Measurements from ENCODE around the gene CETN1.

Gene CETN1

DNA sequence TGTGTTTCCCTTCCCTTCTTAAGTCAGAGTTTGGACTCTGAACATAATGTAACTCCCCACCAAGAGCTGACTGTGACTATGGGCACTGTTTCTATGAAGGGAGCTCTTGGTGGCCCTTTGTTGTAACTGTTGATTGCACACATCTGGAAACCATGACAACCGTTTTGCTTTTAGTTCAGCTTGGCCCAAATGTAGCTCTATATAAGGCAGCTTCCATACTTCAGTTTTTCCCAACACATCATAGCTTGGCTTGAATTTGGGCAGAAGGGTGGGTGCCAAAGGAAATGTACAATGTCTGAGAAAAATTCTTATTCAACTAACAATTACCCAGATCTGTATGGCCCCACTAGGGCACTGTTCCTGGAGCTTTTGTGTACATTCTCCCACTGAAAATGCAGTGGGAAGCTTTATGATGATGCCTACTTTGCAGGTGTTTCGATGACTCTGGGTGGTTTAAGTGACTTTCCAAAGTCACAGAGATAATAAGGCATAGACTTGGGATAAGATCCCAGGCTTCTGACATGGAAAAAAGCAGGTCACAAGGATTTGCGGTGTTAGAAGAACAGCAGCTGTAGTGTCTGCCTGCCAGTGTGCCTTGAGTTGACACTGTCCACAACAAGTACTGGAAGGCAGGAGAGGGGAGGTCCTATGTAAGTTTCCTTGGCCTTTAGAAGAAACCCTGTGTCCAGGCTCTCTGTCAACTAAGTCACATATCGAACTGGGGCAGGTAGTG, 2.4 kb upstream of the CETN1 start:
- DNase-seq (ENCODE audit: low spot score): peak; percentile 73

DNA sequence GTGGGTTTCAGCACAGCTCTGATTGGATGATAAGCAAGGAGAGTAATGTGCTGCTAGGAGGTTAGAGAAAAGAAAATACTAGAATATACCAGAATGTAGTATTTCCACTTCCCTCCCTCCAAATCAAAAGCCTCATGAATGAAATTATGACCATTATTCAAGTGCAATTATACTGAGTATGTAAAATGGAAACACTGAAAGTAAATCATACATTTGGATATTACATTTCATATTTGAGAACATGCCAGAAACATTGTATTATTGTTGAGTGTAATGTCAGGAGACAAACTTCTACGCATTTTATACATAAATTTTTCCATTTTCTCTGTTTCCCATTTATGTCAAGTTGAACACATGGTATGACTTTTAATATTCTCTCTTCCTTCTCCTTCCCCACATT, 942 bp upstream of the CETN1 start:
- no peak for DNase-seq (ENCODE audit: low spot score)

DNA sequence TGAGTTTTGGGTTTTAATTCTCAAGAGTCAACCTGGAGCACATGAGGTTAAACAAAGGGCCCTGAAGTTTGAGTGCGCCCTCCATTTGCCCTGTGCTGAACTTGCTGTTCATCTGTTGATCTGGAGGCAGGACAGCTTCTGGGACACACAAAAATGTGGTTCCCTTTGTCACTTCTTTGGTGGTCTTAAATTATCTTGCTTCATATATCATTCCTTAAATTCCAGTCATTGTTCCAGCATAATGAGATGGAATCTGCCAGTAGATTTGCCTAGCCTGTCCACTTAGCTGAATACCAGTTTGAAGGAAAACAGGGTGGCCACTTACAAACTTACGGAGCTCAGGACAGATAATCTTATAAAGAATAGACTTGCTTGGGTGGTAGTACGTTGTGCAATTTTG, 916 bp downstream of the CETN1 start:
- no peak for DNase-seq (ENCODE audit: low spot score)

DNA sequence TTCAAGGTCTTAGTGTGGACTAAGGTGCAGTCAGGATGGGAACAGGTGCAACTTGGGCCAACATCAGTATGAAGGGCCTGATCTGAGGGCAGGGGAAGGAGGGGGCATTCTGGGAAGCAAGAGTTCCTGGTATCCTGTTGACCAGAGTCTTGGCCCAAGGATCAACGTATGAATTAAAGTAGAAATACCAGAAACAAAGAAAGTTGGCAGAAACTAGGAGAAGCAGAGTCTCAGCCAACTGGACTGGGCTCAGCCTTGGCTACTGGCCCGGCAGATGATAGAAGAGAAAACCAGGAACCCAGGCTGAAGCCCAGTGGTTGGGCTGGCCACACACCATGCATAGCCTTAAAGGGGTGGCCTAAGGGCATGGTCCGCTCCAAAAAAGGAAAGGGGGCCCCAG, 2.3 kb downstream of the CETN1 start:
- DNase-seq (ENCODE audit: low spot score): peak; percentile 77

DNA sequence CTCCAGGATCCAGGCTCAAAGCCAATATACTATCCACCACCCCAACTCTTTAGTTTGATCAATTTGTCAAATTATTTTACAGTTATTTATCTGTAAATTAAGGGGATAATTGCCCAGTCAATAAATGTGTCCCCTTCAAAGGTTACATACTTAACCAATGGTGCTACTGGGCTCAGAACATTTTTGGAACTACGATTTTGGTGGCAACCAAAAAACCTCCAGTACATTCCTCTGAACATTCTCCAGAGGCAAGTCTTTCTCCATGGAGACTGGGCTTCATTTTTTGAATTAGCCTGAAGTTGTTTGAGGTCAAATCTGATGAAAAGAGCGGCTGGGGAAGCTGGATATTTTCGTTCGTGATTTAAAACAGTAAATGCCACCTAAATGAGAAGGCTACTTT, 14.9 kb downstream of the CETN1 start:
- no peak for DNase-seq (ENCODE audit: low spot score)

DNA sequence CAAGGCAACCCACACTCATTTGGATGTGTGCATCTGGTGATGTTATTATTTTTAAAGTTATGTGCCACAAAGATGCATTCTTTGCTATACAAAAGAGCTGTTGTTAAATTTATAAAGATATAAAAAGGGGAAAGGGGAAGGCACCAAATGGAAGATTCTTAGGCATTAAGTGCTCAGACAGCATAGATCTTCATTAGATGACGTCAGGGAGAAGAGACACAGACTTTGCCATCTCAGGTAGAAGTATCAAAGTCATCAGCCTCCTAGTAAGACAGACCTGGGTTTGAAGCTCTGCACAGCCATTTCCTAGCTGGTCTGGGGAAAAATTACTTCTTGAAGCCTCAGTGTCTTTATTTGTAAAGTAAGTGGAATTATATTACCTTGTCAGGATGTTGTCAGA, 15.4 kb downstream of the CETN1 start:
- DNase-seq (ENCODE audit: low spot score): no peak

DNA sequence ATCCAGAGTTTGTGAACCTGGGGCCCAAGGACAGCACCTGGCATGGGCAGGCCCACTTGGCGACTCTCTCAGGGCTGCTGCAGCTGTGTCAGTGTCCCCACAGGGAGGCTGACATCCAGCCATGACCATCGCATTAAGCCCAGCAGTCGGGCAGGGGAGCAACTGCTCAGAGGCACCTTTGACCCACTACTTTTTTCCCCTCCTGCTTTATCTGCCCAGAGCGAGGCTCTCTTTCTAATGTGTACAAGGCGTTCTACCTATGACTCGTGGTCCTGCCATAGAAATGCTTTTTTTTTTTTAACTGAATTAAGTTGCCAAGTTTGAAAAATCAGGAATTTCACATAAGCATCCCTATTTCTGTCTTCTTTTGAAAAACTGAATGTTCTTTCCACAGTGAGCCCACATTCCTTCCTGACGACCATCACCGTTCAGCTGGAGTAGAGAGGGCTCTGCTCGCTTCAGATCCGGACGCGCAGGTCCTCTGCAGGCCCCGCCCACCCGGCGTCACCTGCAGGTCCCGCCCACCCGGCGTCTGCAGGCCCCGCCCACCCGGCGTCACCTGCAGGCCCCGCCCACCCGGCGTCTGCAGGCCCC, 16.2 kb downstream of the CETN1 start:
- DNase-seq (ENCODE audit: low spot score): no peak

DNA sequence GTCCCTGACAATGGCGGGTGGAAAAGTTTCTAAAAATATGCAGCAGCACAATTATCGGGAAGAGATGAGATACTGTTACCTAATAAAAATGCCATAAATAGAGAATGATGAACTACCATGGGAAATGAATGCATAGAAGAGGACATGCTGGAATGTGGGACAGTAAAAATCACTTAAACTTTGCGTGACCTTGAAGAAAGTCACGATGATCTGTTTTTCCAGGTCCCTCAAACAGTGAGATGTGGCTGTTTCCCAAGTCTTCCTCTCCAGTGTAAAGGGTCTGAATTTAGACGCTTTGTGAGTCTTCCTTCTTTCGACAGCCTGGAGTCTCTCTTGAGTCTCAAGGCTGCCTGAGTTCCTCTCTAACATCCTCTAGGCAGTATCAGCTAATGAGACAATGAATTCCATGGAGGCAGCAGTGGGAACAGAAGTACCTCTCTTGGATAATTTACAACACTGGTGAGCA, 18.0 kb downstream of the CETN1 start:
- DNase-seq (ENCODE audit: low spot score): no peak

DNA sequence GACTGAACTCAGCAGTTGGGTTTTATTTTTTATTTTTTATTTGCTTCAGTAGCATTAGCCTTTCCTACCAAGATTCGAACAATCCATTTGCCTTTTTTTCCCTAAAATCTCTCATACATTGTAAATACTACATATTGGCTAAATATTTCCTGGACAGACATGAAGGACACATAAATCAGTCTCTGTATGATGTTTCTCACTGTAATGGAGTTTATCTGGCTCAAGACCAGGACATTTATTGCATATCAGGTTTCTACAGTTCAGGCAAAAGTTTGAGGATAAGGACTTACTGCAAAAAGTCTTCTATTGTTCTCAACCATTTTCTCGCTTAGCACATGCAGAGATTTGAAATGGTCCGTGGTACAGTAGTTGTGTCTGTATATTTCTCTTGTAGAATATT, 19.9 kb downstream of the CETN1 start:
- DNase-seq (ENCODE audit: low spot score): no peak

DNA sequence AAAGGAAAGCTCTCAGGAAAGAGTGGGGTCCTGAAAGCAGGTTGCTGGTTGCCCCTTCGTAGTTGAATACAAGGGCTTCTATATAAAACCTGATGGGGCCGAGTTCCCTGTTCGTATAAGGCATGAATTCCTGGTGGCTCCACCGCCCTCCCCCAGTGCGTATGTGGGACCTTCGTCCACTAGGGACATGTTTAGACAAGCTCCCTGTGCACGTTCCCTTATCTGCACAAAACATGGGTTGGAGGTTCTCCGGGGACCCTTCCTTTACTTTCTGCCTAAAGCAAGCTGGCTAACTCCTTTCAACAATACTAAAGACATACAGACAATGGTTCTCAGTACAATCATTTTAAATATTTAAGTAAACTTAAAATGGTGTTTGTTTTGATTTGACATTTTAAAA, 24.6 kb downstream of the CETN1 start:
- no peak for DNase-seq (ENCODE audit: low spot score)

DNA sequence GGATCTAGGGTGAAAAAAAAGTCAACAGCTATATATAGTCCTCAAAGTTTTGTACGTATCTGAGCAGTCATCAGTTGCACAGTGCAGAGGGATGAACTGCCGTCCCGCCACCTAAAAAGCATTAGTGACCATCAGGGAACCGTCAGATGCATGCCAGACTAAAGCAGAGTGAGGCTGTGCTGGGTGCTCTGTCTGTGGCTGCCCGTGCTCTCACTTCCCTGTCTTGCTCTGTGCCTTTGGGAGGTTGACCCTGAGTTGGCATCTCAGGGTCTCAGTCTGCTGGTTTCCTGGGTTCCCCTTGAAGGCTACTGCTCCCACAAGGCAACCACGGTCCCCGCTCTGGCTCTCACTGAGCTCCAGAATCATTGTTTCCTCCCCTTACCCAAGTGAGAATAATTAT, 27.8 kb downstream of the CETN1 start:
- no peak for DNase-seq (ENCODE audit: low spot score)

DNA sequence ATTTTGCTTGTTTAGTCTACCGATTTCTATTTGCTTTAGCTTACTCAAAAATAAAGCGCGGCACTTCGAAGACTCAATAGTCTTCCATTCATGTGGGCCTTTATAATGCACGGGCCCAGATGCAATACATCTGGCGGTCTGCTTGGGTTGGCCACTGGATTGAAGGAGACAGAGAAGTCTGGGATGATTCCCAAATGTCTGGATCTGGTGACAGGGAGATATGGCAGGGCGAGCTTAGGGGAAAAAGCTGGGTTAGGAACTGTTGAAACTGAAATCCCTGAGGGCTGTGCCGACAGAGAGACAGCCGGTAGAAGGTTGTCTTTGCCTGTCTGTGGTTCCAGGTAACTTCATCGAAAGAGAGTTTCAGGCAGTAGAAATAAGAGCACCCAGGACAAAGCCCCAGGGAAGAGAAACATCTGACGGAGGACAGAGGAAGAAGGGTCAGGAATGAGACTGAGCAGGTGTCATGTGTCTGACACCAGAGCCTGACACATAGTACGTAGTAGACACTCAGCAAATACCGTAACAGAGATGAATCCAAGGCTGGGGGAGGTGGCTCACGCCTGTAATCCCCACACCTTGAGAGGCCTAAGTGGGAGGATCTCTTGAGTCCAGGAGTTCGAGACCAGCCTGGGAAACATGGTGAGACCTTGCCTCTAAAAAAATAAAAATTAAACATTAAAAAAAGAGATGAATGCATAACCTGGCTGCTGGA, 30.2 kb downstream of the CETN1 start:
- no peak for DNase-seq (ENCODE audit: low spot score)

DNA sequence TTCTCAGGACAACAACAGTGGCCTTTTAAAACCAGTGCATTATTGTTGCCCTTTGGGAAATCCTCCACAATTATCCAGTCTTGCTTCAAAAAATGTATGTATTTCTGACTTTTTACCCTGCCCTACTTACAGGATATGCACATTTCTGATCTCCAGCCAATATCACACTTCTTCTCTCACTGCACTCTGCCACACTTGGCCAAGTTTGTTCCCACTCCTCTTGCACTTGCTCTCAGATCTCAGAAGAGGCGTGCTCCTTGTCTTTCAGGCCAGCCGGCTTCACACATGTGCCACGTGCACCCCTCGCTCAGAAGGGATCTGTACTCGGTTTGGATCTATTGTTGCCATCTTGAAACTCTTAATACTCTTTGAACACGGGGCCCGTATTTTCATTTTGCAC, 32.0 kb downstream of the CETN1 start:
- no peak for DNase-seq (ENCODE audit: low spot score)

DNA sequence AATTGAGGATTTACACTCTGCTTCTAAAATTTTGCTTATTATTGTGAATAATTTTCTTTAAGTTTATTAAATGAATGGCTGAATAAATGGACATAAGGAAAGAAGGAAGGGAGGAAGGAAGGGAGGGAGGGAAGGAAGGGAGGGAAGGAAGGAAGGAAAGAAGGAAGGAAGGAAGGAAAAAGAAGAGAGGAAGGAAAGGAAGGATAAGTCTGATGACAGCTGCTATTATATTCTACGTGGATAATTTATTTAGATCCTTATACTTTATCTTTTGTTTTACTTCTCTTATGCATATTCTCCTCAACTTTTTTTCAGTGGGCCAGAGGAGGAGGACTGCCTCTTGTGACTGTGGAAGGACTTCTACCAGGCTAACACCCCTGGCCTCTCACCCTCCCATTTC, 34.0 kb downstream of the CETN1 start:
- DNase-seq (ENCODE audit: low spot score): no peak

DNA sequence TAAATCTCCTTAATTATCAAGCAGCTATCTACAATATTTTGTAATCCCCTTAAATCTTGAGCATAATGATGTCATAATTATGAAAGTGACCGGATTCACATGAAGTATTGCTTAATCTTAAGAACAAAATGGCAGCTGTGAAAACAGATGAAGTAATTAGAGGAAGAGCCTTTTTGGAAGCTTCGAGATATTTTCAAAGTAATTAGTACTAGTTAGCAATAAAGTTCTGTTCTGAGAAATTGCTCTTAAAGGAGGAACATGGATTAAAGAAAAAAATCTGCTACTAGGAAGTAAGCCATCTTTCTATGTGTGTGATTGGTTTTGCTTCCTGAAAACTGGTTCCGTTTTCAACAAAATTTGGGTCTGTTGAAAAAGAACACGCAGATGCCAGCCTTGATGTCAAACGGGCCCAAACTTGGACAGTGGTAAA, 34.9 kb downstream of the CETN1 start:
- DNase-seq (ENCODE audit: low spot score): no peak

DNA sequence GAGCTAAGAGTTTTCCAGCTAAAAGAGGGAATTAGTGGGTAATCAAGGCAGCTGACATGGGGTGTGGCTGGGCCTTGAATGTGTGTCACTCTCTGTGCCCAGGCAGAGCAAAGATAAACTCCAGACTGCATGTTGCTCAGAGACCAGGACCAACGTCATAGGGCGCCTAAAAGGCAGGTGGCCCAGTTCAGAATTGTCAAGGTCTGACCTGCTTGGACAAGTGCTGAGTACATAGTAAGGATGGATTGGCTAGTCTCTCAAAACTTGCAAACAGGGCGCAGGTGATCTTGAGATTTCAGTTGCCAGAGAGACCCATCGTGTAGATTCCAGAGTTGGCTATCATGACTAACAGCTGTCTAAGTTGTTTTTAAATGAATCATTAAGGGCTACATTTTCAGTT, 35.6 kb downstream of the CETN1 start:
- DNase-seq (ENCODE audit: low spot score): no peak

DNA sequence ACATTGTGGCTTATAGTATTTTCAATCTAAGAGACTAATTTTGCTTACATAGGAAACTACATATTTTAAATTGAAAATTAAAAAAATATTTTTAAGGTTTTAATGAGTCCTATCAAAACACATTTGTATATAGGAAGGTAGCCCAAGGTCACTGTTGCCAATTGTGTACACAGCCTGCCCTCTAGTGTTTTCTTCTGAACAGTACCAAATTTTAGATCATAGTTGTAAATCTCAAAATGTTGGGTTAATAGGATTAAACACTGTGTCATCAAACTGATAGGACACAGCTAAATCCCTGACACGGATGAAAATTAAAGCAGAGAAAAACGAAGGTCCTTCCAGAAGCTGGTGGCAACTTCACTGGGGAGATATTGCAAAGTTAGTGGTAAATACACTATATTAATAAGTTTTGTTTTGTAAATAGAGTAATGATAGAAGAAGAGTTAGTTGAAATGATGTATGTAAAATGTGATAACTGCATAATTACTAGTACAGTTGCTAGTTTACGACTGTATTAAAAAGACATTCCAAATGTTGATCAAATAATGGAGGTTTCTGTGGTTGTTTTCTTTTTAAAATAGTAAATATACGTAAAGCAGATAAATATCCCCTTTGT, 36.3 kb downstream of the CETN1 start:
- DNase-seq (ENCODE audit: low spot score): no peak

DNA sequence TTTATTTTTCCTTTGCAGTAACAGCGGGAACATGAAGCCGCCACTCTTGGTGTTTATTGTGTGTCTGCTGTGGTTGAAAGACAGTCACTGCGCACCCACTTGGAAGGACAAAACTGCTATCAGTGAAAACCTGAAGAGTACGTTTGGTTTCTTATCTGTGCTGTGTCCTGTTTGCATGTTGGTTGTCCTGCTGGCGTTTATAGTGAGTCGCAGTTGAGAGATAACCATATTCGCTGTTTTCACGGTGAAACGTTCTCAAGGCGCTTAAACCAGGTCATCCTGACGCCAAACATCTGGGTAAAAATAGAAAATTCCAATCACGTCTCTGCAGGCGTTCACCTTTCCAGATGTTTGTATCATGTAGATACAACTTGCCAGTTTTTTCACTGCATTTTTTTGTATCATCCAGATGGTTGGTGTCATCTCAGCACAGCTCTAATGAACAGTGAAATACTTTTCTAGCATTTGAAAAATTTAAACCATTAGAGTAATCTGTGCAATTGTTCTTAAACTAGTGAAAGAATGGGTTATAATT, 37.9 kb downstream of the CETN1 start:
- DNase-seq (ENCODE audit: low spot score): no peak

DNA sequence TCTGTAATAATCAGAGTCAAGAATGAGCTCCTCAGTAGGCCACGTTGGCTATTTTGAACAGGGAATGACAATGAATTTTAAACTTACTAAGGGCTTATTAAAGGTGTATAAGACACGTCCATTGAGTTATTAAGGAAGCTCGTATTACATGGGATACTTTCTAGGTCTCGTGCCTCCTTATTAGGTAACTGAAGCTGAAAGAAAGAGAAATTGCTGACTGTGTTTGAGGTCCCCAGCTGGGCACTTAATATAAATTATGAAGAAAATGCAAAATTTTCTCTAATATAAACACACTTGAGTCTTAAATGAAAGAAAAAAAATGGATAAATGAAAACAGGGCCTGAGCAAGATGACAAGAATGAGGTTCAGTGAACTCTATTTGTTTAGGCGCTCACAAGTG, 38.4 kb downstream of the CETN1 start:
- no peak for DNase-seq (ENCODE audit: low spot score)

DNA sequence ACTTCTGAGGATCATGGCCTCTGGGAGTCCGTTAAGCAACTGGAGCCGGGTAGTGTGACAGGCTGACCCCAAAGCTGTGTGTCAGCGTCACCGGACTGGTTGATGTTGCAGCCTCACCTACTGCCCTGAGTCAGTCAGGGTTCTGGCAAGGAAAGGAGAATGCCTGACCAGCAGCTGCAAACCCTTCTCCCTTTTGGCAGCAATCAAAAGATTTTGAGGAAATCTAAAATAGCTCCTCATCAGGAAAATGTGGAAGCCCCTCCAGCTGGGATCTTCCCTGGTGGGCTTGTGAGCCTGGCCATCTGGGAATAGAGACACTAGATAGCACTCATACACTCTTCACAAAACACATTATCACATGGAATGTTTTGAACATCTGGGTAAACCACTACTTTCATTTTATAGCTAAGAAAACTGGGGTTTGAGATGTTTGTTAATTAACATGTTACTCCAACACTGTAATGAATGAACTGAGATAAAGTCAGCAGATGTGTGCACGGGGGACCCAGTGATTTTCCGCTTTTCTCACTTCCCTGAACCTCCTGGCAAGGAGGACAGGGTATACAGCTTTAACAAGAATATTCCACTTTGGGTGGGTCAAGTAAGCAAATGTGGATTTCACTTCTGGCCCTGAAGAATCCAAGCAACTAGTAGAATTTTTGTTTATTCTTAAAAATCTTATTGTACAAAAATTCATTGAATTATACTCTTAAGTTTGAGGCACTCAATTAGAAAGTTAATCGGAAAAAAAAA, 41.3 kb downstream of the CETN1 start:
- DNase-seq (ENCODE audit: low spot score): no peak

DNA sequence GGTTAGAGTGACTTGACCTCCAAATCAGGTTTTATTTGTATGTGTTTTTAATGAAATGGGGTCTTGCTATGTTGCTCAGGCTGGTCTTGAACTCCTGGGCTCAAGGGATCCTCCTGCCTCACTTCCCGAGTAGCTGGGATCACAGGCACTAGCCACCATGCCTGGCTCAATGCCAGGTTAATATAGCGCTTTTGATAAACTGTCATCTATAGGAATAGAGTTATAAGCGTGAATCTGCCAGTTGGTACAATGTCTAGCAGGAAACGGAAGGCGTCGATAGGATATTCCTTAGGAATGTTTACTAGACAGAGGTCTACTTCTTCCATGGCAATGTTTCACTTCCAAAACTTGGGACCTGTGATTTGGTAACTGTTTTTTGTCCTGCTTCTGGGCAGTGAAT, 42.1 kb downstream of the CETN1 start:
- DNase-seq (ENCODE audit: low spot score): no peak
